Caco-2 (cell line): Measurements from ENCODE around the gene EPOP. TPM values are rescaled to one million over a fixed set of nuclear protein-coding genes. Genes with fewer than 3 reads are reported as not detected.

ENCODE experiments used
- BruUV-seq: library from RNA; stranded (reverse); fragments of 400-500 nt; replicated peaks from 2 replicates; lab custom pipeline; 2021; lab: Mats Ljungman, UMichigan
- CTCF ChIA-PET: fragments of 300-600 bp; sonication (Branson Sonifier 250); formaldehyde crosslinking; loops from one replicate; lab custom pipeline; 2022; ENCODE audit warnings: antibody characterized with exemption; lab: Charles Lee
- POLR2A ChIA-PET: fragments of 300-600 bp; sonication (Branson Sonifier 250); formaldehyde crosslinking; loops from one replicate; lab custom pipeline; 2022; ENCODE audit warnings: antibody characterized with exemption; lab: Charles Lee
- DNase-seq, 2 experiments: peaks; one replicate each; pipeline versions ENCODE4 v3.0.0 to v3.0.0-alpha.2; 2020 to 2022
- H3K27me3 ChIP-seq: replicated peaks from 2 replicates; pipeline ENCODE4 v1.6.0; 2011; ENCODE audit warnings: low read length; ENCODE audit not compliant: control insufficient read depth, insufficient read depth
- H3K36me3 ChIP-seq: 2 replicates; pipeline ENCODE4 v1.5.1; 2011; ENCODE audit warnings: low read length; ENCODE audit not compliant: control insufficient read depth, insufficient read depth
- H3K4me1 ChIP-seq: fragments of 250-450 bp; sonication (Bioruptor Pico); 2 replicates; pipeline ENCODE4 v1.5.1; 2020; ENCODE audit warnings: mild to moderate bottlenecking
- H3K4me3 ChIP-seq: 2 replicates; pipeline ENCODE4 v1.5.1; 2011; ENCODE audit warnings: low read depth, mild to moderate bottlenecking, control low read depth, low read length
- H3K9me3 ChIP-seq: fragments of 250-450 bp; sonication (Bioruptor Pico); 2 replicates; pipeline ENCODE4 v1.5.1; 2020; ENCODE audit warnings: mild to moderate bottlenecking, moderate library complexity
- H3K27ac Mint-ChIP-seq: one replicate; pipeline ENCODE4 v1.8.0; 2022; ENCODE audit warnings: mixed read lengths; ENCODE audit not compliant: unreplicated experiment
- H3K27me3 Mint-ChIP-seq: one replicate; pipeline ENCODE4 v1.8.0; 2022; ENCODE audit warnings: mixed read lengths; ENCODE audit not compliant: insufficient read depth, unreplicated experiment
- H3K36me3 Mint-ChIP-seq: one replicate; pipeline ENCODE4 v1.8.0; 2022; ENCODE audit warnings: mild to moderate bottlenecking, mixed read lengths; ENCODE audit not compliant: insufficient read depth, unreplicated experiment
- H3K4me1 Mint-ChIP-seq: one replicate; pipeline ENCODE4 v1.8.0; 2022; ENCODE audit warnings: low read depth, mixed read lengths; ENCODE audit not compliant: unreplicated experiment
- H3K4me3 Mint-ChIP-seq: one replicate; pipeline ENCODE4 v1.8.0; 2022; ENCODE audit warnings: mild to moderate bottlenecking, moderate library complexity, mixed read lengths; ENCODE audit not compliant: unreplicated experiment
- H3K9me3 Mint-ChIP-seq: one replicate; pipeline ENCODE4 v1.8.0; 2022; ENCODE audit warnings: mixed read lengths; ENCODE audit not compliant: unreplicated experiment
- CTCF ChIP-seq, 2 experiments: fragments of 200-600 bp in 1 of 2; IDR thresholded peaks; 1 replicate in 1 of 2; 2 replicates in 1 of 2; pipeline versions ENCODE4 v1.5.1 to v1.8.0; 2011 to 2022; ENCODE audit warnings: antibody characterized with exemption in 1 of 2, control low read depth in 1 of 2, inconsistent platforms in 1 of 2, low read depth in 1 of 2, low read length in 1 of 2, mild to moderate bottlenecking in 1 of 2, moderate library complexity in 1 of 2; ENCODE audit not compliant: insufficient read depth in 1 of 2, severe bottlenecking in 1 of 2, unreplicated experiment in 1 of 2
- intact Hi-C: fragments of 100-400 bp; cut with micrococcal nuclease; formaldehyde crosslinking; loops from one replicate; pipeline ENCODE4 v1.10.0; 2022; ENCODE audit not compliant: unreplicated experiment
- total RNA-seq: library from RNA; stranded (reverse); gene quantifications from 2 replicates; pipeline ENCODE4 v1.2.3, GENCODE V29; 2022

The EPOP gene
- total RNA-seq, 1 experiment from 2014 or later = 17.1 TPM

- ChIA-PET POLR2A (no interaction called here), CTCF (no interaction called here)
- intact Hi-C loops = loop anchor here (2.0 kb wide), 1 partner anchor 17 kb away; no protein-coding TSS in a partner anchor
- no peaks in the 10 kb centered on the region for H3K9me3 ChIP-seq
- no peaks in the 10 kb centered on the region for H3K27me3 Mint-ChIP-seq
- peaks cover 7% of the 10 kb centered on the region; the same call in 1 of the 2 replicates for H3K4me1 ChIP-seq
- no peak for TF ChIP-seq CTCF (IDR thresholded peaks at IDR 0.05; ENCODE audit: insufficient read depth in 1 of 2, low read depth in 1 of 2, low read length in 1 of 2, severe bottlenecking in 1 of 2, unreplicated experiment in 1 of 2)
- H3K27ac Mint-ChIP-seq = peak overlapping the region; percentile 60
- peak in 1 of 2 experiments; percentile 65 for DNase-seq
- no TSS peak for BruUV-seq
- peaks cover 14% of the 10 kb centered on the region for H3K4me1 Mint-ChIP-seq
- no peak overlapping the region for H3K4me3 ChIP-seq
- H3K36me3 Mint-ChIP-seq = peaks cover 30% of the 10 kb centered on the region
- H3K27me3 ChIP-seq = no peaks in the 10 kb centered on the region
- peaks cover 10% of the 10 kb centered on the region for H3K36me3 ChIP-seq
- peak overlapping the region; percentile 64 for H3K4me3 Mint-ChIP-seq
- H3K9me3 Mint-ChIP-seq = no peaks in the 10 kb centered on the region
Measured at GRCh38 chr17:38719943-38720641, 45.3 kb upstream of the EPOP start.

DNA sequence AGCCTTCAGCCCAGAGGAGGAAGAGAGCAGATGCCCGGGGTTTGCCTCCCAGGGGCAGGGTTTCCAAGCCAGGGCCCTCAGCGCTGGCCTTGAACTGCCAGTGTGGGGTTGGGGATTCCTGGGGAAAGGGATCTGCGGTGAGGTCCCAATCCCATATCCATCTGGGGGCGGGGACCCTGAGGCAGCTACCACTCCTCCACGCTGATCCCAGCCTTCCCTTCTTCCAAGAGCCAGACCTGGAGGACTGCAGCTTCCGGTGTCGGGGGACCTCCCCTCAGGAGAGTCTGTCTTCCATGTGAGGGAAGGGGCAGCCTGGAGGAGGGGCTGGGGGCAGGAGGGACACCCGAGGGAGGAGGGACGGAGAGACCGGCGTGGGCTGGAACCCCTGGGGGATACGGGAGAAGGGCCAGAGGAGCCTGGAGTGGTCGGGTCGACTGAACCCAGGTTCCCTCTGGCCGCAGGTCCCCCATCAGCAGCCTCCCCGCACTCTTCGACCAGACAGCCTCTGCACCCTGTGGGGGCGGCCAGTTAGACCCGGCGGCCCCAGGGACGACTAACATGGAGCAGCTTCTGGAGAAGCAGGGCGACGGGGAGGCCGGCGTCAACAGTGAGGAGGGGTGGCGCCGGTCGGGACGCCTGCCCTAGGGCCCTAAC, 44.7 kb upstream of the EPOP start:
- POLR2A ChIA-PET = interaction anchor here (1.0 kb wide), 1 partner anchor 8 kb away, joined by 3 read pairs; no protein-coding TSS in a partner anchor

More for the DNA sequence above, 44.7 kb upstream of the EPOP start:
- TF ChIP-seq CTCF (IDR thresholded peaks at IDR 0.05; ENCODE audit: insufficient read depth in 1 of 2, low read depth in 1 of 2, low read length in 1 of 2, severe bottlenecking in 1 of 2, unreplicated experiment in 1 of 2) = no peak
- Histone ChIP-seq H3K4me3 (no peak overlapping the region), H3K9me3 (no peaks in the 10 kb centered on the region), H3K36me3 (peaks cover 10% of the 10 kb centered on the region), H3K27me3 (no peaks in the 10 kb centered on the region), H3K4me1 (peaks cover 7% of the 10 kb centered on the region; the same call in 1 of the 2 replicates)
- H3K4me1 Mint-ChIP-seq = peaks cover 14% of the 10 kb centered on the region
- no peaks in the 10 kb centered on the region for H3K27me3 Mint-ChIP-seq
- intact Hi-C loops = loop anchor here (2.0 kb wide), 1 partner anchor 17 kb away; no protein-coding TSS in a partner anchor
- no peak for DNase-seq
- no peaks in the 10 kb centered on the region for H3K9me3 Mint-ChIP-seq
- H3K27ac Mint-ChIP-seq = peak overlapping the region; percentile 71
- H3K4me3 Mint-ChIP-seq = peak overlapping the region; percentile 64
- CTCF ChIA-PET = interaction anchor here (1.2 to 1.4 kb wide), 2 partner anchors 16 to 42 kb away, joined by 5 to 10 read pairs; no protein-coding TSS in a partner anchor
- peaks cover 30% of the 10 kb centered on the region for H3K36me3 Mint-ChIP-seq
- BruUV-seq = no TSS peak
